GM18505 (cell line): ENCODE measurements around the gene ACOT13.
A peak's percentile ranks its signal among the peaks of the same experiment; 100 is the strongest.
"Not testable (repeated sequence)": the region's sequence is repeated elsewhere in the genome, so short reads cannot be mapped to it uniquely, and the experiment has no call there.

Source experiments
- ATAC-seq: cut with Tn5 transposase; IDR thresholded peaks from one replicate; pipeline ENCODE4 v1.9.1; 2021; ENCODE audit not compliant: unreplicated experiment
- POLR2A ChIP-seq: IDR thresholded peaks from 4 replicates; pipeline ENCODE4 v1.6.1; 2011; ENCODE audit warnings: borderline replicate concordance; ENCODE audit not compliant: insufficient read depth, insufficient read length; ENCODE audit errors: extremely low read depth

ACOT13 gene

DNA sequence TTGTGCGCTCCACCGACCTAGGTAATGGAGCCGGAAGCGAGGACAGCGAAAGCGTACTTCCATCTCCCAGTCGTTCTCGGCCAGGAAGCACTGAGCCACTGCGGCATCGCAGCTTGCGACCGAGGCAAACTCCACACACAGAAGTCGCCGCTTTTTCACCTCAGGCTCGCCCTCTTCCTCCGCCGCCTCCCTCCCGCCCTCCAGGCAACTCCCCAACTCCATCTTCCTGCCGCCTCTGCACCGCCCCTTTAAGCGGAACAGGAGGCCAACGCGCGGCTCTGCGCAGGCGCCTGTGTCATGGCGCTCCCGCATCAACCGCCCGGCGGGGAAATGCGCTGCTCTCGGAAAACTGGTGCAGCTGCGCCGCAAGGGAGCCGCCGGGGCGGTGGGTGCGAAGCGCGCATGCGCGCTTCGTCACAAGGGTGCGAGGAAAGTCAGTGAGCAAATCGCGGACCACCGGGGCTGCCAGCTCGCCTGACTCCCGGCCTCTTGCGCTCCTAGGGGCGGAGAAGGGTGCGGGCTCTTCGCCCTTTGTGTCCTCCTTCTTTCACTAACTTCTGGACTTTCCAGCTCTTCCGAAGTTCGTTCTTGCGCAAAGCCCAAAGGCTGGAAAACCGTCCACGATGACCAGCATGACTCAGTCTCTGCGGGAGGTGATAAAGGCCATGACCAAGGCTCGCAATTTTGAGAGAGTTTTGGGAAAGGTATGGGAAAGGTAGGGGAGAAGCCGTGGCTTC lies at the start of gene ACOT13, which contains the start of gene TDP2:
Gene ACOT13 (plus strand): TSS at position 437 of the 737 bp plus-strand sequence. CDS start 187 bp downstream, at position 624.
Gene TDP2 (minus strand): TSS at position 259 of the 737 bp plus-strand sequence. CDS start 37 bp downstream, at position 222.
- ATAC-seq, result peak; percentile 97
- TF ChIP-seq POLR2A, result peak; percentile 88

DNA sequence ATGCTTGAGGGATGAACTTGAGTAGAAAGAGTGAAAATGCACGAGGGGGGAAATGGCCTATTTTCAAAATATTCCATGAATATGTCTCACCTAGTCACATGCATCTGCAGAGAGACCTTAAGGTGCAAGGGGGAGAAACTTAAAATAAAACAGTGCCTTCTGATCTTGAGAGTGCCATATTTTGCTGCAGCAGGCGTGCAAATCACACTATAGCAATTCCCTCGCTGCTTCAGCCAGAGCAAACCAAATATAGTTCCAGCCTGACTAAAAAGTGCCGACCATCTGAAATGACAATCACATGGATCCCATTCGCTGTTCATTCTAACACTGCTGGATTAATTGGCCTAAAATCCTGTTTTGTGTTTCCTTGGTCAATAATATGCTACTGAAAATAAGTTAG lies 47.2 kb upstream of the ACOT13 start:
- ATAC-seq, result no peak
- TF ChIP-seq POLR2A, result no peak

DNA sequence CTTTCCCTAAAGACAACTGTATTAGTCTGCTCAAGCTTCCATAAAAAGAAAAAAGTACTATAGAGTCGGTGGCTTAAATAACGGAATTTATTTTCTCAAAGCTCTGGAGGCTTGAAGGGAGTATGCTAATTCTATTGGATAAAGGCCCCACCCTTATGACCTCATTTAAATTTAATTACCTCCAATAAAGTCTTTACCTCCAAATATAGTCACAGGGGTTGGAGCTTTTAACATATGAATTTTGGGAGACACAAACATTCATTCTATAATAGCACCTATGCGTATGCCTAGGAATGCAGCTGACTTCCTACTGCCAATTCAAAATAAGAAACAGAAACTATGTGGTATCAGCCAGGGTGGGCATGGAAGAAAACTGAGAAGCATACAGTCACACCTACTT lies 46.2 kb upstream of the ACOT13 start:
- ATAC-seq, result no peak
- TF ChIP-seq POLR2A, result no peak

DNA sequence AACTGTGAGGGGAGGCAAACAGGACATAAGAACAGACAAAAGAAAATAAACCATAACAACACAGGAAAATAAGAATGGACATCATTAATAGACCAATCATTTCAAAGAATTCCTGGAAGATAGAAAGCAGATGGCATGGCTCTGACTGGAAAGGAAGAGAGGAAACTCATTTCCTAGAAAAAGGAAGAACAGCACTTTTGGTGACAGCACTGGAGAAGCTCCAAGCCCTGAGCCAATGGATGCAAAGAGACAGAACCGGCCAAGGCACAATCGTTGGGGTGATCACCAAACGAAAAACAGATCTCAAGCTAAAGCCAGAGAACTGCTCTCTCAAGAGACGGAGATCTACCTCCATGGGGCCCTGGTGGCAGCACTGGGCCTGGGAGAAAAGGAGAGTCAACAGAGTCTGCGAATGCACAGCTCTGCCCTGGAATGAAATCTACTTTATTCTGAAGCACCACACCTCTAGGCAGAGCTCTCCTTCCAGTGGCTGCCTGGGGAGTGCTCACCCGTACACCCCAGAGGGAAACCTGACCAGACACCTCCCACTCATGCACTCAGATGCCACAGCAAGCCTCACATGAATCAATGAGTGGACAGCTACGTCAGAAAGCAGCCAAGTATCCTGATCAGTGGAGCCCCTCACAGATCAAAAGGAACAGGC lies 45.1 kb upstream of the ACOT13 start:
- no peak for ATAC-seq
- no peak for TF ChIP-seq POLR2A

DNA sequence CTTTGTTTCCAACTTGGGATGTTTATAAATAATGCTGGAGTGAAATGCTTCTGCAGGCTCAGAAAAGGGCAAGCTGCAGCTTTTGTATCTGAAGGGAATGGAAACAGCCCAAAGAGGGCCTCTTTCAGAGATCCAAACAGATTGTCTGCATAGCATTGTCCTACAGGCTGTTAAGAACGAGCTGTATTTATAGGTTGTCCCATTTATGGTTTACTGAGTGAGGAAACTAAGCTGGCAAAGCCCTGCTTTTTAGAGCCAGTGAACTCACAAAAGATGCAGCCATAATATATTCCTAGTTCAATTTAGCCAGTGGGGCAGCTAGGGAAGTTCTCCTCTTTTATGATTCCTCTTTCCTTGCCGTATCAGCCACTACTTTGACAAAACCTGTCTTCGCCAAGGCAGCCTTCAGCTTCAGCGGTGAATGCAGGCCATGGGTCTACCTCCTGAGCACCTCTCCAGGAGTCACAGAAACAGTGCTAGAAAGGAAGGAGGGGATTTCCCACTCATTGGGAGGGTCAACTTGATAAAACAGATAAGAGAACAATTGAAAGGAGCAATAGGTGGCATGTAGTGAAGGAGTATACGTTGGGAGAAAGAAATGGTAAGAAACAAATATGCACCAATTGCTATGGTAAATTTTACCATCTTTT lies 35.9 kb upstream of the ACOT13 start:
- no peak for TF ChIP-seq POLR2A
- ATAC-seq, result no peak

DNA sequence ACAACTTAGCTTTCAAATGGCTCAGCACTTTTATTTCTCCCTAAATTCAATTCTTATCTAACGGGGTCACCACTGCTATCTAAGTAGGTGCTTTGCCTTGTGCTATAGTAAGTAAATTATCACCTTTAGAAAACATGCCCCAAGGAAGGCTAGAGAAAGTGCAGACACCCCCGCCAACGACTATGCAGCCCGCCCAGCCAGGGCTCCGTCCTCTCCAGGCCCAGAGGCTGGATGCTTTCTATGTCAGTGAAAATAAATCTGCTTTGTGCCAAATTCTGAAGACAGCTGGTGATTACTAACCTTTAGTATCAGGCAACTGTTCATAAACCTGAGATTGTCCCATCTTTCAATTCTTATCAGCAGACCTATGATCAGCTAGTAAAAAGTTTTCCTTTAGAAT lies 35.2 kb upstream of the ACOT13 start:
- ATAC-seq, result no peak

DNA sequence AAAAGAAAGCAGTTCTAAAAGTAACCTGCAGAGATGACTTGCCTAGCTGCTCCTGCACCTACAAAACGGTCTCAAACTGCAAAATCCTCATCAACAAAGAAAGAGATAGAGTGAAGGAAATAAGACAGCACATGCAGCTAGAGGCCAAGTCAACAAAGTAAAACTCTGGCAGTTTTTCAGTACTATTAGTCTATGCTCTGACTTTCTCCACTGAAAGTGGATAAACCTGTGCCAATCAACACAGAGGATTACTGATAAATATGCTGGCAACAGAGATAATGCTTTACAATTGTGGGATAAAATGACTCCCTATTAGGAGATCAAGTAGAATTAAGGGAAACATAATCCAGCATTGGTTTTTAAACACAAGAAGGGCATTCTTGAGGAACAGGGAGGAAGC lies 34.3 kb upstream of the ACOT13 start:
- ATAC-seq, result no peak

More for the DNA sequence above, 35.2 kb upstream of the ACOT13 start:
- no peak for TF ChIP-seq POLR2A

DNA sequence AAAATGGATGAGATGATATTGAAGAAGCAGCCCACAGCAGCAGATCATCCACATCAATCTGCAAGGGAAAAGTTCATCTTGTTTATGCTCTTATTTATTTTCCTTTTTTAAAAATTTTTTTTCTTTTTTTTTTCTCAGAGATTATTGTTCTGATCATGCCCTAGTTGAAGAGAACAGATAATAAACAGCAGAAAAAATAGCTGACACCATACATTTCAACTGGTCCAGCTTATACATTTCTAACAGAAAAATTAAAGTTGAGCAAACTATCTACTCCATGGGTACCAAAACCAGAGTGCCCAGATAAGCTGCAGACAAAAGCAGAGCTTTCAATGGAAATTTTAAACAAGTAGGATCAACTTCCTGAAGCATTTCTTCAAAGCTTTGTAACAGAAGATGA lies 30.2 kb upstream of the ACOT13 start:
- no peak for ATAC-seq
- TF ChIP-seq POLR2A, result no peak

More for the DNA sequence above, 34.3 kb upstream of the ACOT13 start:
- TF ChIP-seq POLR2A, result no peak

DNA sequence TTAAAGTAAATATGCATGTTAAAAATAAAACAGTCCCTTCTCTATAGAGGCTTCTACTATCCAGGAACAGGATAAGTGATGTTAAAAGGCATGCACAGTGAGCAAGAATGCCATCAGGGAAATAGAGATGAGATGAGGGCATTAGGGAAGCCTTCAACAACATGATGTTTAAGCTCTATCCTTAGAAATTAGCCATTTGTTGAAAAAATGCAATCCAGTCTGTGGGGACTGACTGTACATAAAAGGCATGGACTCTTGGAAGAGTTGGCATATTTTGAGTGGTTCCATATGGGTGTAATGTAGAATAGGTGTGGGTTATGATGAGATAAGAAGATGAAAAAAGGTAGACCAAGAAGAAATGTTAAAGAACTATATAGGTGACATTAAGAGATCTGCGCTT lies 26.7 kb upstream of the ACOT13 start:
- no peak for TF ChIP-seq POLR2A
- no peak for ATAC-seq

DNA sequence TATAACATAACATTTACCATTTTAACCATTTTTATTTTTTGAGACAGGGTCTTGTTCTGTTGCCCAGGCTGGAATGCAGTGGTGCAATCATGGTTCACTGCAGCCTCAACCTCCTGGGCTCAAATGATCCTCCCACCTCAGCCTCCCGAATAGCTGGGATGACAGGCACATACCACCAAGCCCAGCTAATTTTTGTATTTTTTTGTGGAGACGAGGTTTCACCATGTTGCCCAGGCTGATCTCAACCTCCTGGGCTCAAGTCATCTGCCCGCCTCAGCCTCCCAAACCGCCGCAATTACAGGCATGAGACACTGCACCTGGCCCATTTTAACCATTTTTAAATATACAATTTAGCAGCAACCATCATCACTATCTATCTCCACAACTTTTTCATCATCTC lies 26.2 kb upstream of the ACOT13 start:
- not testable (repeated sequence) for ATAC-seq

DNA sequence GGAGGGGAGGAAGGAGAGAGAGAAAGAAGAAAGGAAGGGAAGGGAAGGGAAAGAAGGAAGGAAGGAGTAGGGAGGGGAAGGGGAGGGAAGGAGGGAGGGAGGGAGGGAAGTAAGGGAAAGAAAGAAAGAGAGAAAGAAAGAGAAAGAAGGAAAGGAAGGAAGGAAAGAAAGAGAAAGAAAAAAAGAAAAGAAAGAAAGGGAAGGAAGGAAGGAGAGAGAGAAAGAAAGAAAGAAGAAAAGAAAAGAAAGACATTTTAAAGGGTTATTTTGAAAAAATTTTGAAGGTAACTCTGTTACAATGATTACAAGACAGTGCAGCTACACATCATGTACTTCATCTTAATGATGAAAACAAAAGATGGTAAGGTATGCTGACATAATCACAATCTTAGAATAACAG lies 24.8 kb upstream of the ACOT13 start:
- TF ChIP-seq POLR2A, result no peak
- no peak for ATAC-seq

DNA sequence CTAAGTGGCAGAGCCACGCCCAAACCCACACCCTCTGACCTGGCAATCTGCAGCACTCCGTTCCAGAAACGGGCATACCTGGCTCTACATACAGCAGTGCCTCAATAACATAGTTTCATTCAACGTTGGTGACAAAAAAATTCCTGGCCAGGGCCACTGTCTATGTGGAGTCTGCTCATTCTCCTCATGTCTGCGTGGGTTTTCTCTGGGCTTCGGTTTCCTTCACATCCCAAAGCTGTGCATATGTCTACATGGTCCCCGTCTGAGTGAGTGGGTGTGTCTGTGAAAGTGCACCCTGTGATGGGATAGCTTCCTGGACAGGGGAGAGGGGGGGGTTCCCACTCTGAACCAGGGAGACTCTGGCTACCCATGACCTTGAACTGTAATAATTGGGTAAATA lies 23.0 kb upstream of the ACOT13 start:
- ATAC-seq, result no peak
- no peak for TF ChIP-seq POLR2A

DNA sequence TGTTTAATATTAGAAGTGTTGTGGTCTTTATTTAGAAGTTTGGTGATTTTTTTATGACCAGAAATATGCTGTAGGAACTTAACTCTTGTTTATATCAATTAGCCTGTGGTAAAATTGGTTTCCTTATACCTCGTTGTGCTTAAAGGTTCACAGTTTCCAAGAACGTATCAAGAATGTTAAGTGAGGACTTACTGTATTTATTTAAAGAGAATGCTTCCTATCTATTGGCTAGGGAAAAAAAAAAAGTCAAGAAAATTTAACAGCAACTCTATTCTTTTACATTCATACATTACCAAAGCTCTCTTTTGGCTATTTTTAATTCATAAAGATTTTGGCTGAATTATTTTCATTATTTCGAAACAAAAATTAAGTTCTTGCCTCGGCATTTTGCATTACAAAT lies 22.5 kb upstream of the ACOT13 start:
- no peak for TF ChIP-seq POLR2A
- no peak for ATAC-seq

DNA sequence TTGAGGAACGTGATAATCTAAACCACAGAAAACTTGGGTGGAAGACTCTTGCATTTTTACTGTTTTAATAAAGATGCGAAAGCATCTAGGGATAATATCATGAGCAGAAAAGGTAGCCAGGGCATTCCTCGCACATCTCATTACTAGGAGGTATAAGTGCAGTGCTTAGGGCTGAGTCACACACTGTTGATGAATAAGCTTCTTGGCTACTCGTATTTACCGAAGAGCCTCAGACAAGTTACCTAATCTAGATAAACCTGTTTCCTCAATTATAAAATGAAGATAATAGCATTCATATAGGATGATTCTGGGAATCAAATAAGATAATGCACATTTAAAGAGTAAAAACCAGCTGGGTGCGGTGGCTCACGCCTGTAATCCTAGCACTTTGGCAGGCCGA lies 20.1 kb upstream of the ACOT13 start:
- no peak for ATAC-seq
- TF ChIP-seq POLR2A, result no peak
